GM03348 (cell line): Measurements from ENCODE around the gene SH3PXD2A.

Experiments used
- DNase-seq: peaks from one replicate; pipeline ENCODE4 v3.0.0; 2012; ENCODE audit warnings: low spot score

The SH3PXD2A gene

DNA sequence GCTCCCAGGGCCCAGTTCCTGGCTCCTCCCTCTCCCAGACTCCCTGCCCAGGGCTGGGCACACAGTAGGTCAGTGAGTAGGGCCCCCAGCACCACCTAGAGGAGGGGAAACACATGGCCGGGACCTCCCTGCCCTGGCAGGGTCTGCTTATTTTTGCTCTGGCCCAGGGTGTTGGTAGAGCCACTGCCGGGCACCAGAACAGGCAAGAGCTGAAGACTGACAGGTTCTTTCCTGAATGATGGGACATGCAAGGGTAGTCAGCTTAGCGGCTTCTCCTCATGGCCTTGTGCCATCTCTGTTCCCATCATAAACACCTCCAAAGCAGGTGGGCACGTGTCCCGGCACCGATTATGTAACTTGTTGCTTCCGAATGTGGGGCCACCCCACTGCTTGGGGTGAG is 275.4 kb downstream of the SH3PXD2A start:
- DNase-seq = no peak

DNA sequence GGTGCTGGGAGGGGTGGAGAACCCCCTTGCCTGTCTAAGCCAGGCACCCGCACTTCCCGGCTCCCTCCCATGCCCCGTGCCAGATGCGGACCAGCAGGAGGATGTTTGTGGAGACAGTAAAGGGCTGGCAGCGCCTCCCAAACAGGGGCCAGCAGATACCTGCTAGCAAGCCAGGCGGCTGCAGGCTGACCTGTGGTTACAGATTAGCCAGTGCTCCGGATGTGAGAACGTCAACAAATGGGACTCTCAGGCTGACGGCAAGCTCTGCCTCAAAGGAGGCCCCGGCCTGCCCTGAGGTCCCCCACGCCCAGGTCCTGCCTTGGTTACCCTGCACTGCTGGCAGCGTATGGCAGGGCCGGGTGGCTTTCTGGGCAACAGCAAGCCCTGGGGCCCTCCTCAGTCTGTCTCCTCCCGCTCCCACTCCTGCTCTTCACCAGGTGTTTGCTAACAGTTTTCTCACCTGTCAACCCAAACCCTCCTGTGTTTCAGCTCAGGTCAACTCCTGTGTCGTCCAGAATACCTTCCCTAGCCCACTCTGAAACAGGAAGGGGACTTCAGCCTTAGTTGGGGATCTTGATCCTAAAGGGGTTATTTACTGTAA is 276.5 kb downstream of the SH3PXD2A start:
- no peak for DNase-seq

- DNase-seq = no peak
Measured at GRCh38 chr10:103576862-103577261, 278.5 kb downstream of the SH3PXD2A start.

DNA sequence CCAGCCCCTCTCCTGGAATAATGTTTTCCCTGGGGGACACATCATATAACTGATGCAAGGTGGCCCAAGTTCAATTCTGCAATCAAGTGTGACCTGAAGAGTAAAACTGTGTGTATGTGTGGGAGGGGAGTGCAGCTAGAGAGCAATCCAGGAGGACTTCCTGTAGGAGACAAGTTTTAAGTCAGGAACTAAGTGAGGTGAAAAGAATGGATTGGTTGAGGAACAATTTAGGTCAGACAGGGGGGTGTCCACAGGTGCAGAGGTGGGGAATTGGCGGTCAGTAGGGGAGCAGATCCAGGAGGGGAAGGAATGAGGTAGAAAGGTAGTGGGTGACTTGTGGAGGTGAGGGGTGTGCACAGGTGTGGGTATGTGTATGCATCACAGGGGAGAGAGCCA is 279.3 kb downstream of the SH3PXD2A start:
- no peak for DNase-seq

GRCh38 chr10:103575416-103576075 is 279.8 kb downstream of the SH3PXD2A start:
- no peak for DNase-seq

GRCh38 chr10:103574097-103575061 is 281.0 kb downstream of the SH3PXD2A start:
- no peak for DNase-seq

GRCh38 chr10:103573205-103573487 is 282.2 kb downstream of the SH3PXD2A start:
- DNase-seq = no peak

- DNase-seq = no peak
Measured at GRCh38 chr10:103572347-103573204, 282.8 kb downstream of the SH3PXD2A start.

- no peak for DNase-seq
Measured at GRCh38 chr10:103571656-103571975, 283.8 kb downstream of the SH3PXD2A start.

DNA sequence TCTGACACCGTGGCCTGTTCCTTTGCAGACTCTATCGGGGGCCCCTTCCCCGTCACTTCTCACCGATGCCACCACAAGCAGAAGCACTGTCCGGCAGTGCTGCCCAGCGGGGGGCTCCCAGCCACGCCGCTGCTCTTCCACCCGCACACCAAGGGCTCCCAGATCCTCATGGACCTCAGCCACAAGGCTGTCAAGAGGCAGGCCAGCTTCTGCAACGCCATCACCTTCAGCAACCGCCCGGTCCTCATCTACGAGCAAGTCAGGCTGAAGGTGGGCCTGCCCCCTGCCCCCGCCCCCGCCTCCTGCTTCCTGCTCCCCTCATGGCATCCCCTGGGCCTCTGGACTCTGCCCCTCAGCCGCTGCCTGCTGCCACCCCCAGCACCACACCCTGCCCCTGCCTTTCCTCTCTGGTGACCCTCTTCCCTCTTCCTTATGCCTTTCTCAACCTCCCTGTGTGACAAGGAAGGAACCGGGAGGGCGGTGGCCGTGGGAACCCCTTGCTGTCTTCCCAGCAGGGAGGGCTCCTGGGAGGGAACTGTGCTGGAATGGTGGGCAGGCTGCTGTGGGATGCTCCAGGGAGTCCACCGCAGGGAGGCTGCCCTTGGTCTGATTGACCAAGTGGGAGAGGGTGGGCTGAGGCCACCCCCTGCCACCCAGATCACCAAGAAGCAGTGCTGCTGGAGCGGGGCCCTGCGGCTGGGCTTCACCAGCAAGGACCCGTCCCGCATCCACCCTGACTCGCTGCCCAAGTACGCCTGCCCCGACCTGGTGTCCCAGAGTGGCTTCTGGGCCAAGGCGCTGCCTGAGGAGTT is 284.3 kb downstream of the SH3PXD2A start:
- DNase-seq = no peak

- DNase-seq = no peak
Measured at GRCh38 chr10:103569896-103570295, 285.5 kb downstream of the SH3PXD2A start.

DNA sequence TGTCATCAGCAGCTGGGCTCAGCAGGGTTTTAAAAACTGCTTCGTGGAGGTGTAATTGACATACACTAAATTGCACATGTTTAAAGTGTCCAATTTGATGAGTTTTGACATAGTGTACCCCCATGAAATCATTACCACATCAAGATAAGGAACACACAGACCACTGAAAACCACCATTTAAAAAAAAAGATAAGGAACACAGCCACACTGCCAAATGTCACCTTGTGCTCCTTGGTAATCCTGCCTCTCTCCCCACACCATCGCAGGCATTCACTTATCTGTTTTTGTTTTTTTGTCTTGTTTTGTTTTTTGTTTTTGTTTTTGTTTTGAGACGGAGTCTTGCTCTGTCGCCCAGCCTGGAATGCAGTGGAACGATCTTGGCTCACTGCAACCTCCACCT is 286.9 kb downstream of the SH3PXD2A start:
- no peak for DNase-seq

DNA sequence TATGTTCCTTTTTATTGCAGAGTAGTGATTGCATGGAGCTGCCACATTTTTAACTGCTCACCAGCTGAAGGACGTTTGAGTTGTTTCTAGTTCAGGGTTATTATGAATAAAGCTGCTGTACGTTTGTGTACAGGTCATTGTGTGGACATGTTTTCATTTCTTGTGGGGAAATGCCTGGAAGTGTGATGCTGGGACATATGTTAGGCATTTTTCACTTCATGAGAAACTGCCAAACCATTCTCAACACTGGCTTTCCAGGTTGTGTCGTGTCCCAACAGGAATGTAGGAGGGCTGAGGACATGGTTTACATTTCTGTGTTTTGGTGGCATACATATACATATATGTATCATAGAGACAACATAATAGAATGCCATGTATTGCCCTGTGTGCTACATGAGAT is 288.8 kb downstream of the SH3PXD2A start:
- no peak for DNase-seq

- no peak for DNase-seq
Measured at GRCh38 chr10:103564776-103565520, 290.4 kb downstream of the SH3PXD2A start.

GRCh38 chr10:103564116-103564501 is 291.3 kb downstream of the SH3PXD2A start:
- DNase-seq = no peak

GRCh38 chr10:103563231-103564115 is 291.9 kb downstream of the SH3PXD2A start:
- no peak for DNase-seq

DNA sequence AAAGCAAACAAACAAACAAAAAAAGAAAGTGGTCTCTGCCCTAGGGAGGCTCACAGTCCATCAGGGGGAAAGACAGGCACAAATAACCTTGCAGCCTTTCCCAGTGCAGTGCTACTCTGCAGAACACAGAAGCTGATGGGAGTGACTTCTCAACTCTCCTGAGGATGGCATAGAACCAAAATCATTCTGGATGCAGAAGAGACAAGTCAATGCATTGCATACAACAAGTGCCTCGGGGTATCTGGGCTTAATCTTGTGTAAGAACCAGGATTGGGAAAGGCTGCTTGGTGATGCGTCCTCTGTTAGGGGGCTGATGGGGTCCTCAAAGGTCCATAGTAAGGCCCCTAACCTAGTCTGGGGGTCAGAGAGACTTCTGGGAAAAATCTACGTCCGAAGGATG is 293.0 kb downstream of the SH3PXD2A start:
- DNase-seq = no peak

DNA sequence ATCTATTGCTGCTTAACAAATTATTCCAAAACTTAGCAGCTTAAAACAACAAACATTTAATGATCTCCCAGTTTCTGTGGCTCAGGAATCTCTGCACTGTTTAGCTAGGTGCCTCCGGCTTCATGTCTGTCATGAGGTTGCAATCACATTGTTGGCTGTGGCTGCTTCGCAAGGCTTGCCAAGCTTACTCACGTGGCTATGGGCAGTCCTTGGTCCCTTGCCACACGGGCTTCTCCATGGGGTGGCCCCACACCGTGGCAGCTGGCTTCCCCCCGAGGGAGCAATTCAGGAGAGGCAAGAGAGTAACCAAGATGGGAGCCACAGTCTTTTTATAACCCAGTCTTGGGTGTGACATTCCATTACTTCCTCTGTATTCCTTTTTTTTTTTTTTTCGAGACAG is 294.5 kb downstream of the SH3PXD2A start:
- no peak for DNase-seq

GRCh38 chr10:103559776-103560175 is 295.6 kb downstream of the SH3PXD2A start:
- DNase-seq = no peak

GRCh38 chr10:103558911-103559310 is 296.5 kb downstream of the SH3PXD2A start:
- no peak for DNase-seq
